Measurements from ENCODE around the gene SAMD15.
A peak's percentile ranks its signal among the peaks of the same experiment; 100 is the strongest.
"Not testable (repeated sequence)": the region's sequence is repeated elsewhere in the genome, so short reads cannot be mapped to it uniquely, and the experiment has no call there.

Gene SAMD15

GRCh38 chr14:77407158-77407557 lies 30.0 kb downstream of the SAMD15 start:
- Histone ChIP-seq H3K27ac (replicated peaks) (peak overlapping the region; percentile 77), H3K4me3 (replicated peaks; ENCODE audit: insufficient read depth, low read length) (0 out of 2 replicates have a peak overlapping the region, but pooled peaks have one; percentile 6), H3K27me3 (ENCODE audit: insufficient read depth, poor library complexity, severe bottlenecking) (no peaks in the 10 kb centered on the region)
- DNase-seq (ENCODE audit: low read depth in 1 of 2, low spot score in 1 of 2): peak; percentile 41 to 53
- TF ChIP-seq GABPA (IDR thresholded peaks at IDR 0.05; ENCODE audit: low read depth): no peak
- TF ChIP-seq, protein P1, sequence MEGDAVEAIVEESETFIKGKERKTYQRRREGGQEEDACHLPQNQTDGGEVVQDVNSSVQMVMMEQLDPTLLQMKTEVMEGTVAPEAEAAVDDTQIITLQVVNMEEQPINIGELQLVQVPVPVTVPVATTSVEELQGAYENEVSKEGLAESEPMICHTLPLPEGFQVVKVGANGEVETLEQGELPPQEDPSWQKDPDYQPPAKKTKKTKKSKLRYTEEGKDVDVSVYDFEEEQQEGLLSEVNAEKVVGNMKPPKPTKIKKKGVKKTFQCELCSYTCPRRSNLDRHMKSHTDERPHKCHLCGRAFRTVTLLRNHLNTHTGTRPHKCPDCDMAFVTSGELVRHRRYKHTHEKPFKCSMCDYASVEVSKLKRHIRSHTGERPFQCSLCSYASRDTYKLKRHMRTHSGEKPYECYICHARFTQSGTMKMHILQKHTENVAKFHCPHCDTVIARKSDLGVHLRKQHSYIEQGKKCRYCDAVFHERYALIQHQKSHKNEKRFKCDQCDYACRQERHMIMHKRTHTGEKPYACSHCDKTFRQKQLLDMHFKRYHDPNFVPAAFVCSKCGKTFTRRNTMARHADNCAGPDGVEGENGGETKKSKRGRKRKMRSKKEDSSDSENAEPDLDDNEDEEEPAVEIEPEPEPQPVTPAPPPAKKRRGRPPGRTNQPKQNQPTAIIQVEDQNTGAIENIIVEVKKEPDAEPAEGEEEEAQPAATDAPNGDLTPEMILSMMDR (IDR thresholded peaks at IDR 0.05; ENCODE audit: insufficient read depth, low read length): no peak
- peak; percentile 51; the same call in 1 of the 2 replicates for TF ChIP-seq SPI1 (IDR thresholded peaks at IDR 0.05; ENCODE audit: borderline replicate concordance, low read depth)

GRCh38 chr14:77409131-77409533 lies 32.0 kb downstream of the SAMD15 start:
- H3K27me3 ChIP-seq (ENCODE audit: insufficient read depth, poor library complexity, severe bottlenecking): no peaks in the 10 kb centered on the region
- no peak overlapping the region for H3K4me3 ChIP-seq (replicated peaks; ENCODE audit: insufficient read depth, low read length)
- TF ChIP-seq POLR2AphosphoS5 (IDR thresholded peaks at IDR 0.05; ENCODE audit: low read depth) (no peak), SPI1 (IDR thresholded peaks at IDR 0.05; ENCODE audit: borderline replicate concordance, low read depth) (no peak), REST (IDR thresholded peaks at IDR 0.05; ENCODE audit: insufficient replicate concordance, low read depth) (no peak), GABPA (IDR thresholded peaks at IDR 0.05; ENCODE audit: low read depth) (no peak)
- TF ChIP-seq, protein P1 (IDR thresholded peaks at IDR 0.05; ENCODE audit: insufficient read depth, low read length): no peak
- no peak overlapping the region for H3K27ac ChIP-seq (replicated peaks)
- DNase-seq (ENCODE audit: low read depth in 1 of 2, low spot score in 1 of 2): peak in 1 of 2 experiments; percentile 8

DNA sequence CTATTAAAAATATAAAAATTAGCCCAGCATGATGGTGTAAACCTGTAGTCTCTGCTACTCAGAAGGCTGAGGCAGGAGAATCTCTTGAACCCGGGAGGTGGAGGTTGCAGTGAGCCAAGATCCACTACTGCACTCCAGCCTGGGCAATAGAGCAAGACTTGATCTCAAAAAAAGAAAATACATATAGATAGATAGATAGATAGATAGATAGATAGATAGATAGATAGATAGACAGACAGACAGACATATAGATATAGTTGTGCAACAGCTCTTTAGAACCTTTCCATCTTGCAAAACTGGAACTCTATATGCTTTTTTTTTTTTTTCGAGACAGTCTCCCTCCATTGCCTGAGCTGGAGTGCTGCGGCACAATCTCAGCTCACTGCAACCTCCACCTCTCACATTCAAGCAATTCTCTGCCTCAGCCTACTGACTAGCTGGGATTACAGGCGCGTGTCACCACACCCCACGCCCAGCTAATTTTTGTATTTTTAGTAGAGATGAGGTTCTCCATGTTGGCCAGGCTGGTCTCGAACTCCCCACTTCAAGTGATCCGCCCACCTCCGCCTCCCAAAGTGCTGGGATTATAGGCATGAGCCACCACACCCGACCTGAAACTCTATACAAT lies 38.3 kb downstream of the SAMD15 start:
- not testable (repeated sequence) for DNase-seq (ENCODE audit: low read depth in 1 of 2, low spot score in 1 of 2); H3K27me3 ChIP-seq (ENCODE audit: insufficient read depth, poor library complexity, severe bottlenecking); H3K4me3 ChIP-seq (replicated peaks; ENCODE audit: insufficient read depth, low read length); H3K27ac ChIP-seq (replicated peaks)

DNA sequence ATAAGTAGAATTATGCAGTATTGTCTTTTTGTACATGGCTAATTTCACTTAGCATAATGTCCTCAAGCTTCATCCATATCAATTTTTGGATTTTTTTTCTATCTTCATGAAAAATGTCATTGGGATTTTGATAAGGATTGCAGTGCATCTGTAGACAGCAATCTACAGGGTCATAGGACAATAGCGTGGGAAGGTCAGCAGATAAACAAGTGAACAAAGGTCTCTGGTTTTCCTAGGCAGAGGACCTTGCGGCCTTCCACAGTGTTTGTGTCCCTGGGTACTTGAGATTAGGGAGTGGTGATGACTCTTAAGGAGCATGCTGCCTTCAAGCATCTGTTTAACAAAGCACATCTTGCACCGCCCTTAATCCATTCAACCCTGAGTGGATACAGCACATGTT lies 38.9 kb downstream of the SAMD15 start:
- not testable (repeated sequence) for DNase-seq (ENCODE audit: low read depth in 1 of 2, low spot score in 1 of 2); H3K4me3 ChIP-seq (replicated peaks; ENCODE audit: insufficient read depth, low read length); H3K27me3 ChIP-seq (ENCODE audit: insufficient read depth, poor library complexity, severe bottlenecking); H3K27ac ChIP-seq (replicated peaks)

DNA sequence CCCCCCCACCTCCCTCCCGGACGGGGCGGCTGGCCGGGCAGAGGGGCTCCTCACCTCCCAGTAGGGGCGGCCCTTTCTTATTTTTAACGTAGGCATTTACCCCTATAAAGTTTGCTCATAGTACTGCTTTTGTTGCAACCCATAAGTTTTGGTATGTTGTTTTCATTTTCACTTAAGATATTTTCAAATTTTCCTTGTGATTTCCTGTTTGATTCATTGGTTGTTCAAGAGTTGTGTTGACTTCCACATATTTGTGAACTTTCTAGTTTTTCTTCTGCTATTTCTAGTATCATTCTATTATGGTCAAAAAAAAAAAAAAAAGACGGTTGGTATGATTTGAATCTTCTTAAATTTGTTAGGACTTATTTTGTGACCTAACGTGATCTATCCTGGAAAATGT lies 39.7 kb downstream of the SAMD15 start:
- no peak overlapping the region for H3K27ac ChIP-seq (replicated peaks)
- no peak overlapping the region for H3K4me3 ChIP-seq (replicated peaks; ENCODE audit: insufficient read depth, low read length)
- TF ChIP-seq REST (IDR thresholded peaks at IDR 0.05; ENCODE audit: insufficient replicate concordance, low read depth): no peak
- no peak for TF ChIP-seq GABPA (IDR thresholded peaks at IDR 0.05; ENCODE audit: low read depth)
- no peak for TF ChIP-seq SPI1 (IDR thresholded peaks at IDR 0.05; ENCODE audit: borderline replicate concordance, low read depth)
- TF ChIP-seq, protein P1 (IDR thresholded peaks at IDR 0.05; ENCODE audit: insufficient read depth, low read length): no peak
- TF ChIP-seq POLR2AphosphoS5 (IDR thresholded peaks at IDR 0.05; ENCODE audit: low read depth): no peak
- H3K27me3 ChIP-seq (ENCODE audit: insufficient read depth, poor library complexity, severe bottlenecking): no peaks in the 10 kb centered on the region
- DNase-seq (ENCODE audit: low read depth in 1 of 2, low spot score in 1 of 2): no peak
